OCI-LY7 (cell line): ENCODE data around the gene GLUL.

Experiments
- CTCF ChIP-seq: fragments of 200-600 bp; sonication (generic); conservative IDR thresholded peaks from 2 replicates; pipeline ENCODE4 v1.5.1; 2014; ENCODE audit warnings: mild to moderate bottlenecking, antibody characterized with exemption, low read length, moderate library complexity, mixed read lengths
- EZH2phosphoT487 ChIP-seq: fragments of 200-600 bp; sonication (generic); IDR thresholded peaks from 2 replicates; pipeline ENCODE4 v1.6.1; 2018; ENCODE audit warnings: low read depth, borderline replicate concordance, mild to moderate bottlenecking, mixed run types, antibody characterized with exemption, low read length, moderate library complexity, mixed read lengths

GRCh38 chr1:182407724-182408123 lies 16.1 kb upstream of the GLUL start:
- no peak for TF ChIP-seq CTCF
- TF ChIP-seq EZH2phosphoT487: no peak
